K562 (cell line): ENCODE measurements around the gene CD74. TPM values are rescaled to one million over a fixed set of nuclear protein-coding genes. Genes with fewer than 3 reads are reported as not detected.

Source experiments
- ATAC-seq: fragments of 200-7000 bp; cut with Tn5 transposase; 3 replicates; pipeline ENCODE4 v1.9.1; 2020; ENCODE audit warnings: moderate library complexity
- BruUV-seq: library from RNA; stranded (reverse); fragments of 400-500 nt; replicated peaks from 2 replicates; lab custom pipeline; 2021; lab: Mats Ljungman, UMichigan
- CTCF ChIA-PET: fragments of 300-600 bp; formaldehyde crosslinking; extraction: SDS; loops from one replicate; lab custom pipeline; 2021; ENCODE audit warnings: low intra/inter-chr PET ratio; lab: Yijun Ruan, JAX
- POLR2A ChIA-PET: fragments of 300-600, 350-650 bp; sonication (Branson Sonifier 250); formaldehyde crosslinking; extraction: SDS; loops from one replicate; lab custom pipeline; 2021; ENCODE audit warnings: antibody characterized with exemption, inconsistent platforms; lab: Yijun Ruan, JAX
- DNase-seq, 4 experiments: peaks; one replicate each; pipeline versions ENCODE4 v3.0.0 to v3.0.0-alpha.2; 2011 to 2018; ENCODE audit warnings: low spot score in 3 of 4, mixed read lengths in 3 of 4; ENCODE audit errors: extremely low read depth in 1 of 4
- FAIRE-seq: peaks from 2 replicates; lab custom pipeline; 2011; peaks lifted over from hg19 to GRCh38; lab: Jason Lieb, UNC
- H2AFZ ChIP-seq: 2 replicates; pipeline ENCODE4 v1.6.0; 2011; ENCODE audit warnings: low read depth, low read length, control low read depth, inconsistent platforms
- H3K27ac ChIP-seq: fragments of 200-600 bp; 3 replicates; pipeline ENCODE4 v1.8.0; 2011; ENCODE audit warnings: low read depth, mild to moderate bottlenecking, control low read depth, inconsistent platforms, low read length, moderate library complexity, mixed read lengths; ENCODE audit errors: extremely low read depth
- H3K27me3 ChIP-seq, 2 experiments: fragments of 300-600 bp in 1 of 2; 2 replicates in 1 of 2; 3 replicates in 1 of 2; pipeline versions ENCODE4 v1.6.0 to v1.8.0; 2011; ENCODE audit warnings: inconsistent platforms in 2 of 2, low read length in 2 of 2, mild to moderate bottlenecking in 1 of 2, mixed read lengths in 1 of 2, moderate library complexity in 1 of 2; ENCODE audit not compliant: control insufficient read depth in 2 of 2, insufficient read depth in 2 of 2
- H3K36me3 ChIP-seq: fragments of 300-600 bp; 3 replicates; pipeline ENCODE4 v1.8.0; 2011; ENCODE audit warnings: mild to moderate bottlenecking, low read length, inconsistent platforms; ENCODE audit not compliant: control insufficient read depth, insufficient read depth
- H3K4me1 ChIP-seq, 2 experiments: fragments of 200-600 bp in 1 of 2; replicated peaks in 1 of 2; 2 replicates in 1 of 2; 3 replicates in 1 of 2; pipeline versions ENCODE4 v1.5.1 to v1.8.0; 2011; ENCODE audit warnings: inconsistent platforms in 2 of 2, low read length in 2 of 2, mild to moderate bottlenecking in 1 of 2, mixed read lengths in 1 of 2, moderate library complexity in 1 of 2; ENCODE audit not compliant: control insufficient read depth in 2 of 2, insufficient read depth in 2 of 2
- H3K4me2 ChIP-seq: 2 replicates; pipeline ENCODE4 v1.6.1; 2011; ENCODE audit warnings: low read length, control low read depth, inconsistent platforms, mixed read lengths; ENCODE audit not compliant: insufficient read depth
- H3K4me3 ChIP-seq: fragments of 200-600 bp; sonication (generic), shearing (Covaris generic); 2 replicates; pipeline ENCODE4 v1.5.1; 2016; ENCODE audit warnings: control low read depth, inconsistent platforms
- H3K79me2 ChIP-seq: fragments of 200-600 bp; 3 replicates; pipeline ENCODE4 v1.8.0; 2011; ENCODE audit warnings: low read length, inconsistent platforms; ENCODE audit not compliant: control insufficient read depth, insufficient read depth
- H3K9ac ChIP-seq, 2 experiments: 2 replicates each; pipeline versions ENCODE4 v1.6.0 to v1.6.1; 2011; ENCODE audit warnings: low read depth in 2 of 2, low read length in 2 of 2, control low read depth in 1 of 2, inconsistent platforms in 1 of 2, mild to moderate bottlenecking in 1 of 2, mixed read lengths in 1 of 2; ENCODE audit not compliant: insufficient read depth in 1 of 2
- H3K9me1 ChIP-seq: one replicate; pipeline ENCODE4 v1.6.0; 2011; ENCODE audit warnings: inconsistent platforms, mild to moderate bottlenecking, low read length, moderate library complexity; ENCODE audit not compliant: control insufficient read depth, insufficient read depth
- H3K9me3 ChIP-seq: replicated peaks from 2 replicates; pipeline ENCODE4 v1.5.1; 2011; ENCODE audit warnings: low read depth, low read length, inconsistent platforms; ENCODE audit not compliant: control insufficient read depth, insufficient read depth
- H4K20me1 ChIP-seq: replicated peaks from 2 replicates; pipeline ENCODE4 v1.6.1; 2011; ENCODE audit warnings: low read length, inconsistent platforms, mixed read lengths; ENCODE audit not compliant: control insufficient read depth, insufficient read depth
- ATF1 ChIP-seq, 2 experiments: fragments of 450-650 bp in 1 of 2; IDR thresholded peaks; 2 replicates each; pipeline ENCODE4 v1.6.1; 2016; ENCODE audit warnings: missing compliant biosample characterization in 1 of 2, missing genetic modification characterization in 1 of 2
- EZH2 ChIP-seq: IDR thresholded peaks from 2 replicates; pipeline ENCODE4 v1.6.1; 2012; ENCODE audit warnings: low read depth, mild to moderate bottlenecking, inconsistent platforms, low read length, borderline replicate concordance
- GATAD2A ChIP-seq: fragments of 450-650 bp; IDR thresholded peaks from 2 replicates; pipeline ENCODE4 v1.6.1; 2017
- NCOA6 ChIP-seq: fragments of 450-650 bp; IDR thresholded peaks from 2 replicates; pipeline ENCODE4 v1.6.1; 2017; ENCODE audit warnings: mild to moderate bottlenecking
- SRF ChIP-seq, 2 experiments: fragments of 250-450, 450-650 bp in 1 of 2; sonication (Bioruptor Pico) in 1 of 2; sonication (generic) in 1 of 2; formaldehyde crosslinking; IDR thresholded peaks; 2 replicates each; pipeline versions ENCODE4 v1.5.0 to v1.5.1; 2020 to 2022; ENCODE audit warnings: mild to moderate bottlenecking in 1 of 2, missing genetic modification reagents in 1 of 2
- ZNF24 ChIP-seq: fragments of 450-650 bp; IDR thresholded peaks from 2 replicates; pipeline ENCODE4 v1.6.1; 2016
- ZNF41 ChIP-seq: fragments of 250-450 bp; sonication (Bioruptor Pico); conservative IDR thresholded peaks from 2 replicates; pipeline ENCODE4 v1.4.0; 2020; ENCODE audit warnings: mild to moderate bottlenecking
- ZNF431 ChIP-seq: sonication (generic); formaldehyde crosslinking; IDR thresholded peaks from 2 replicates; pipeline ENCODE4 v1.8.0; 2022; ENCODE audit warnings: mild to moderate bottlenecking, missing genetic modification reagents
- WGBS: fragments of 100-300 bp; shearing (Covaris generic); methylation state at CpG from one replicate; pipeline ENCODE4 v1.1.6; 2016; ENCODE audit warnings: low coverage, mixed read lengths; ENCODE audit not compliant: insufficient coverage; ENCODE audit errors: missing lambda C conversion rate; 5-methylcytosine and 5-hydroxymethylcytosine counted together
- in situ Hi-C: fragments of 300-500 bp; cut with MboI; formaldehyde crosslinking; loops from 4 replicates; pipeline ENCODE4 v1.15.0; 2018; ENCODE audit warnings: inconsistent platforms, mixed read lengths
- intact Hi-C: fragments of 100-400 bp; cut with micrococcal nuclease; formaldehyde crosslinking; loops from 2 replicates; pipeline ENCODE4 v1.14.2; 2022
- polyA plus RNA-seq, 8 experiments: library from polyadenylated mRNA; depleted of rRNA in 4 of 8; stranded (reverse) in 5 of 8; unstranded in 3 of 8; fragments of >200 nt; fragmentation: Nextera tagmentation in 2 of 8; fragmentation: Illumina TruSeq in 1 of 8; extraction: Ambion mirVana in 2 of 8; extraction: Trizol in 1 of 8; gene quantifications; 2 replicates each; pipeline versions ENCODE4 v1.2.1 to v1.2.3, GENCODE V29; 2011 to 2014; ENCODE audit warnings: inconsistent platforms in 1 of 8, missing spikeins in 1 of 8
- total RNA-seq, 7 experiments: library from RNA; depleted of rRNA in 6 of 7; stranded (reverse); fragments of >200 nt in 6 of 7; fragmentation: Illumina TruSeq in 2 of 7; extraction: Trizol in 2 of 7; gene quantifications; 2 replicates each; pipeline versions ENCODE4 v1.2.1 to v1.2.3, GENCODE V29; 2011 to 2021; ENCODE audit warnings: low replicate concordance in 1 of 7
- TF ChIP-seq, protein P1 (sequence below): sonication (generic); formaldehyde crosslinking; IDR thresholded peaks from 2 replicates; pipeline ENCODE4 v1.8.0; 2022; ENCODE audit warnings: mild to moderate bottlenecking, missing genetic modification reagents
- TF ChIP-seq, protein P2 (sequence below): fragments of 250-450 bp; sonication (Bioruptor Pico); IDR thresholded peaks from 2 replicates; pipeline ENCODE4 v1.4.0; 2020; ENCODE audit warnings: mild to moderate bottlenecking, moderate library complexity, borderline replicate concordance
- TF ChIP-seq, protein P3 (sequence below): fragments of 200-400 bp; formaldehyde crosslinking; IDR thresholded peaks from 2 replicates; pipeline ENCODE4 v1.6.1; 2017; ENCODE audit warnings: mild to moderate bottlenecking, low read depth, low read length, moderate library complexity
- TF ChIP-seq, protein P4 (sequence below): IDR thresholded peaks from 3 replicates; pipeline ENCODE4 v1.6.1; 2011; ENCODE audit warnings: borderline replicate concordance, mild to moderate bottlenecking, moderate library complexity; ENCODE audit not compliant: insufficient read length; ENCODE audit errors: extremely low read depth

CD74 gene
- total and polyA plus RNA-seq, 9 of the 15 experiments (the other 6 are each of a cell fraction or from before 2014, with no cell fraction given) = 0.07 to 4.8 (median 0.32) TPM

DNA sequence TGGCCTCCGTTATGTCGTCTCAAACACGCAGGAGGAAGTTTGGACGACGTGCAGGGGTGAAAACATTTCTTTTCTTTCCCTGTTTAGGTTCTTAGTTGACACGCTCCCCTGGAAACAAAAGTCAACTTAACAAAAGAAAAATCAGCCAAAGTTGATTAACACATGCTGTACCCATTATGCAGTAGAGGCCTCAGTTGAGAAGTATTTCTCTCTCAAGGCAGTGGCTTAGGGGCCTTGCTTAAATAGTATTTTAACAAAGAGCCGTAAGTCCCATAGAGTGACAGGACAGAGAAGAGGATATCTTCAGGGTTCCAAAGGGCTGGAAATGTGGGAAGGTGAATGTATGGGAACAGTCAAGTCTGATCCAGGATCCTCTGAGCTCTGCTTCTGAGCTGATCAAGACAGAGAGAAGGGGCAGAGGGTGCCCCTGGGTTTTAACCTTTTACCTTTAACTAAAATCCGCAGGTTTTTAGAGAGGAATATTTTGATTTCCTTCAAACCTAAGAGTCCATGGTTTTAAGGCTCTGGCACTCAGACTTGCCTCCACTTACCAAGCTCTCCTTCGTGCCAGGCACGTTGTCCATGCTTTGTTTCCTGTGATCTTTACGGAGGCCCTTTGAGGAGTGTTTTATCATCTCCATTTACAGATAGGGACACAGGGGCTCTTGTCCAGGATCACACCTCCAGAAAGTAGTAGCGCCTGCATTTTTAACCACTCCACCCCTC lies 629 bp upstream of the CD74 start:
- Histone ChIP-seq H3K9me3 (no peaks in the 10 kb centered on the region), H3K9ac (no peak overlapping the region; a peak in 1 of 4 replicates), H3K27me3 (peaks cover 2 to 4% of the 10 kb centered on the region in 2 experiments; a peak in 1 of 5 replicates), H3K4me1 (peaks cover 4 to 6% of the 10 kb centered on the region in 2 experiments; a peak in 2 of 5 replicates), H3K36me3 (no peaks in the 10 kb centered on the region), H3K9me1 (no peaks in the 10 kb centered on the region), H2AFZ (peak overlapping the region; percentile 63), H3K79me2 (no peaks in the 10 kb centered on the region), H3K4me3 (no peak overlapping the region), H3K27ac (no peak overlapping the region), H3K4me2 (no peak overlapping the region), H4K20me1 (0 out of 2 replicates have a peak, but pooled peaks cover 5% of the 10 kb centered on the region)
- DNase-seq = no peak
- ChIA-PET CTCF (interaction anchor here (1.2 kb wide), 1 partner anchor 23 kb away, joined by 3 read pairs; no protein-coding TSS in a partner anchor), POLR2A (no interaction called here)
- no TSS peak for BruUV-seq
- no peak for FAIRE-seq
- in situ Hi-C loops (no loop called here), intact Hi-C loops (no loop called here)
- ATAC-seq = no peak
- 42% methylated on average over 12 of the region's 12 CpGs for WGBS
- TF ChIP-seq GATAD2A (no peak), ZNF41 (CRISPR knock-in tag) (no peak), NCOA6 (no peak), ZNF431 (CRISPR knock-in tag) (no peak), ZNF24 (no peak), ATF1 (CRISPR knock-in tag; IDR thresholded peaks at IDR 0.05) (no peak), ATF1 (tag; IDR thresholded peaks at IDR 0.05) (0 out of 2 replicates have a peak, but pooled peaks have one; percentile 51), SRF (CRISPR knock-in tag; IDR thresholded peaks at IDR 0.05) (no peak), EZH2 (no peak)
- TF ChIP-seq, protein P1, sequence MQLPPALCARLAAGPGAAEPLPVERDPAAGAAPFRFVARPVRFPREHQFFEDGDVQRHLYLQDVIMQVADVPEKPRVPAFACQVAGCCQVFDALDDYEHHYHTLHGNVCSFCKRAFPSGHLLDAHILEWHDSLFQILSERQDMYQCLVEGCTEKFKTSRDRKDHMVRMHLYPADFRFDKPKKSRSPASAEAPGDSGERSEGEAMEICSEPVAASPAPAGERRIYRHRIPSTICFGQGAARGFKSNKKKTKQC = no peak
- TF ChIP-seq, protein P2, sequence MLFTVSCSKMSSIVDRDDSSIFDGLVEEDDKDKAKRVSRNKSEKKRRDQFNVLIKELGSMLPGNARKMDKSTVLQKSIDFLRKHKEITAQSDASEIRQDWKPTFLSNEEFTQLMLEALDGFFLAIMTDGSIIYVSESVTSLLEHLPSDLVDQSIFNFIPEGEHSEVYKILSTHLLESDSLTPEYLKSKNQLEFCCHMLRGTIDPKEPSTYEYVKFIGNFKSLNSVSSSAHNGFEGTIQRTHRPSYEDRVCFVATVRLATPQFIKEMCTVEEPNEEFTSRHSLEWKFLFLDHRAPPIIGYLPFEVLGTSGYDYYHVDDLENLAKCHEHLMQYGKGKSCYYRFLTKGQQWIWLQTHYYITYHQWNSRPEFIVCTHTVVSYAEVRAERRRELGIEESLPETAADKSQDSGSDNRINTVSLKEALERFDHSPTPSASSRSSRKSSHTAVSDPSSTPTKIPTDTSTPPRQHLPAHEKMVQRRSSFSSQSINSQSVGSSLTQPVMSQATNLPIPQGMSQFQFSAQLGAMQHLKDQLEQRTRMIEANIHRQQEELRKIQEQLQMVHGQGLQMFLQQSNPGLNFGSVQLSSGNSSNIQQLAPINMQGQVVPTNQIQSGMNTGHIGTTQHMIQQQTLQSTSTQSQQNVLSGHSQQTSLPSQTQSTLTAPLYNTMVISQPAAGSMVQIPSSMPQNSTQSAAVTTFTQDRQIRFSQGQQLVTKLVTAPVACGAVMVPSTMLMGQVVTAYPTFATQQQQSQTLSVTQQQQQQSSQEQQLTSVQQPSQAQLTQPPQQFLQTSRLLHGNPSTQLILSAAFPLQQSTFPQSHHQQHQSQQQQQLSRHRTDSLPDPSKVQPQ (CRISPR knock-in tag) = no peak
- TF ChIP-seq, protein P3, sequence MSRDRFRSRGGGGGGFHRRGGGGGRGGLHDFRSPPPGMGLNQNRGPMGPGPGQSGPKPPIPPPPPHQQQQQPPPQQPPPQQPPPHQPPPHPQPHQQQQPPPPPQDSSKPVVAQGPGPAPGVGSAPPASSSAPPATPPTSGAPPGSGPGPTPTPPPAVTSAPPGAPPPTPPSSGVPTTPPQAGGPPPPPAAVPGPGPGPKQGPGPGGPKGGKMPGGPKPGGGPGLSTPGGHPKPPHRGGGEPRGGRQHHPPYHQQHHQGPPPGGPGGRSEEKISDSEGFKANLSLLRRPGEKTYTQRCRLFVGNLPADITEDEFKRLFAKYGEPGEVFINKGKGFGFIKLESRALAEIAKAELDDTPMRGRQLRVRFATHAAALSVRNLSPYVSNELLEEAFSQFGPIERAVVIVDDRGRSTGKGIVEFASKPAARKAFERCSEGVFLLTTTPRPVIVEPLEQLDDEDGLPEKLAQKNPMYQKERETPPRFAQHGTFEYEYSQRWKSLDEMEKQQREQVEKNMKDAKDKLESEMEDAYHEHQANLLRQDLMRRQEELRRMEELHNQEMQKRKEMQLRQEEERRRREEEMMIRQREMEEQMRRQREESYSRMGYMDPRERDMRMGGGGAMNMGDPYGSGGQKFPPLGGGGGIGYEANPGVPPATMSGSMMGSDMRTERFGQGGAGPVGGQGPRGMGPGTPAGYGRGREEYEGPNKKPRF = no peak
- TF ChIP-seq, protein P4, sequence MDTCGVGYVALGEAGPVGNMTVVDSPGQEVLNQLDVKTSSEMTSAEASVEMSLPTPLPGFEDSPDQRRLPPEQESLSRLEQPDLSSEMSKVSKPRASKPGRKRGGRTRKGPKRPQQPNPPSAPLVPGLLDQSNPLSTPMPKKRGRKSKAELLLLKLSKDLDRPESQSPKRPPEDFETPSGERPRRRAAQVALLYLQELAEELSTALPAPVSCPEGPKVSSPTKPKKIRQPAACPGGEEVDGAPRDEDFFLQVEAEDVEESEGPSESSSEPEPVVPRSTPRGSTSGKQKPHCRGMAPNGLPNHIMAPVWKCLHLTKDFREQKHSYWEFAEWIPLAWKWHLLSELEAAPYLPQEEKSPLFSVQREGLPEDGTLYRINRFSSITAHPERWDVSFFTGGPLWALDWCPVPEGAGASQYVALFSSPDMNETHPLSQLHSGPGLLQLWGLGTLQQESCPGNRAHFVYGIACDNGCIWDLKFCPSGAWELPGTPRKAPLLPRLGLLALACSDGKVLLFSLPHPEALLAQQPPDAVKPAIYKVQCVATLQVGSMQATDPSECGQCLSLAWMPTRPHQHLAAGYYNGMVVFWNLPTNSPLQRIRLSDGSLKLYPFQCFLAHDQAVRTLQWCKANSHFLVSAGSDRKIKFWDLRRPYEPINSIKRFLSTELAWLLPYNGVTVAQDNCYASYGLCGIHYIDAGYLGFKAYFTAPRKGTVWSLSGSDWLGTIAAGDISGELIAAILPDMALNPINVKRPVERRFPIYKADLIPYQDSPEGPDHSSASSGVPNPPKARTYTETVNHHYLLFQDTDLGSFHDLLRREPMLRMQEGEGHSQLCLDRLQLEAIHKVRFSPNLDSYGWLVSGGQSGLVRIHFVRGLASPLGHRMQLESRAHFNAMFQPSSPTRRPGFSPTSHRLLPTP = no peak
